GM23338 (cell line): Measurements from ENCODE around the gene TP53I3. TPM values are rescaled to one million over a fixed set of nuclear protein-coding genes. Genes with fewer than 3 reads are reported as not detected.

Experiments used
- ATAC-seq: fragments of 200-7000 bp; cut with Tn5 transposase; 3 replicates; pipeline ENCODE4 v1.9.1; 2020
- DNase-seq: peaks from one replicate; pipeline ENCODE4 v3.0.0-alpha.2; 2015; ENCODE audit warnings: low spot score
- H2AFZ ChIP-seq: fragments of 200-600 bp; sonication (generic); 2 replicates; pipeline ENCODE4 v1.8.0; 2016; ENCODE audit warnings: antibody characterized with exemption, mild to moderate bottlenecking, moderate library complexity
- H3F3A ChIP-seq: fragments of 200-600 bp; sonication (generic); replicated peaks from 2 replicates; pipeline ENCODE4 v1.8.0; 2017; ENCODE audit warnings: antibody characterized with exemption, mixed run types, low read depth
- H3K27ac ChIP-seq: fragments of 200-600 bp; sonication (generic); 2 replicates; pipeline ENCODE4 v1.6.1; 2016; ENCODE audit warnings: low read depth
- H3K27me3 ChIP-seq: fragments of 200-600 bp; sonication (generic); 2 replicates; pipeline ENCODE4 v1.8.0; 2016; ENCODE audit warnings: mild to moderate bottlenecking, mixed run types, moderate library complexity; ENCODE audit not compliant: insufficient read depth
- H3K36me3 ChIP-seq: fragments of 200-600 bp; sonication (generic); 2 replicates; pipeline ENCODE4 v1.8.0; 2016; ENCODE audit warnings: mild to moderate bottlenecking; ENCODE audit not compliant: insufficient read depth
- H3K4me1 ChIP-seq: fragments of 200-600 bp; sonication (generic); 2 replicates; pipeline ENCODE4 v1.8.0; 2016; ENCODE audit warnings: mild to moderate bottlenecking, moderate library complexity; ENCODE audit not compliant: insufficient read depth
- H3K4me2 ChIP-seq: fragments of 200-600 bp; sonication (generic); 2 replicates; pipeline ENCODE4 v1.7.1; 2017; ENCODE audit warnings: mixed run types
- H3K4me3 ChIP-seq: fragments of 200-600 bp; sonication (generic); 2 replicates; pipeline ENCODE4 v1.6.1; 2016; ENCODE audit warnings: mixed run types
- H3K79me2 ChIP-seq: fragments of 200-600 bp; sonication (generic); replicated peaks from 2 replicates; pipeline ENCODE4 v1.8.0; 2017; ENCODE audit warnings: mild to moderate bottlenecking; ENCODE audit not compliant: insufficient read depth
- H3K9me2 ChIP-seq: fragments of 200-600 bp; sonication (generic); 2 replicates; pipeline ENCODE4 v1.8.0; 2017; ENCODE audit not compliant: insufficient read depth
- H4K20me1 ChIP-seq: fragments of 200-600 bp; sonication (generic); replicated peaks from 2 replicates; pipeline ENCODE4 v1.8.0; 2017; ENCODE audit warnings: mild to moderate bottlenecking; ENCODE audit not compliant: insufficient read depth
- H3K27ac Mint-ChIP-seq: 2 replicates; pipeline ENCODE4 v1.8.0; 2020; ENCODE audit warnings: inconsistent platforms, mild to moderate bottlenecking, moderate library complexity, mixed read lengths
- H3K27me3 Mint-ChIP-seq: 3 replicates; pipeline ENCODE4 v1.8.0; 2022; ENCODE audit warnings: low read depth, mild to moderate bottlenecking, moderate library complexity, mixed read lengths, inconsistent platforms; ENCODE audit not compliant: insufficient read depth, poor library complexity
- H3K36me3 Mint-ChIP-seq: 3 replicates; pipeline ENCODE4 v1.8.0; 2021; ENCODE audit warnings: low read depth, mild to moderate bottlenecking, inconsistent platforms, moderate library complexity, mixed read lengths
- H3K4me1 Mint-ChIP-seq: 3 replicates; pipeline ENCODE4 v1.8.0; 2020; ENCODE audit warnings: mild to moderate bottlenecking, inconsistent platforms, mixed read lengths
- H3K4me3 Mint-ChIP-seq: 3 replicates; pipeline ENCODE4 v1.8.0; 2021; ENCODE audit warnings: moderate library complexity, mild to moderate bottlenecking, inconsistent platforms, mixed read lengths
- H3K9me3 Mint-ChIP-seq: 3 replicates; pipeline ENCODE4 v1.8.0; 2020; ENCODE audit warnings: moderate library complexity, mild to moderate bottlenecking, inconsistent platforms, mixed read lengths
- EZH2 ChIP-seq: fragments of 200-600 bp; sonication (generic); IDR thresholded peaks from one replicate; pipeline ENCODE4 v1.8.0; 2017; ENCODE audit warnings: antibody characterized with exemption, mild to moderate bottlenecking, low read depth; ENCODE audit not compliant: unreplicated experiment
- EZH2phosphoT487 ChIP-seq: fragments of 200-600 bp; sonication (generic); IDR thresholded peaks from one replicate; pipeline ENCODE4 v1.8.1; 2018; ENCODE audit warnings: antibody characterized with exemption; ENCODE audit not compliant: unreplicated experiment
- JUNB ChIP-seq: IDR thresholded peaks from one replicate; pipeline ENCODE4 v1.6.1; 2016; ENCODE audit warnings: antibody characterized with exemption; ENCODE audit not compliant: unreplicated experiment
- STAT1 ChIP-seq: IDR thresholded peaks from one replicate; pipeline ENCODE4 v1.6.1; 2016; ENCODE audit warnings: antibody characterized with exemption; ENCODE audit not compliant: unreplicated experiment
- ZNF114 ChIP-seq: fragments of 250-450 bp; sonication (Bioruptor Pico); IDR thresholded peaks from 2 replicates; pipeline ENCODE4 v1.5.0; 2020; ENCODE audit warnings: mild to moderate bottlenecking, moderate library complexity
- ZNF331 ChIP-seq: fragments of 250-450 bp; sonication (Bioruptor Pico); IDR thresholded peaks from 2 replicates; pipeline ENCODE4 v1.5.0; 2020; ENCODE audit warnings: low read depth, mild to moderate bottlenecking, moderate library complexity
- polyA plus RNA-seq: library from polyadenylated mRNA; unstranded; fragments of >200 nt; fragmentation: Nextera tagmentation; extraction: Ambion mirVana; gene quantifications from 2 replicates; pipeline ENCODE4 v1.2.1, GENCODE V29; 2016
- total RNA-seq: library from RNA; depleted of rRNA; stranded (reverse); fragments of >200 nt; shearing (Covaris generic); gene quantifications from 2 replicates; pipeline ENCODE4 v1.2.3, GENCODE V29; 2014
- TF ChIP-seq, protein P1 (sequence below), 2 experiments: fragments of 200-600 bp in 1 of 2; sonication (generic) in 1 of 2; conservative IDR thresholded peaks; 2 replicates each; pipeline versions ENCODE4 v1.5.1 to v1.6.1; 2016 to 2017; ENCODE audit warnings: antibody characterized with exemption in 2 of 2, low read depth in 2 of 2, mild to moderate bottlenecking in 2 of 2, moderate library complexity in 1 of 2
- TF ChIP-seq, protein P2 (sequence below): IDR thresholded peaks from one replicate; pipeline ENCODE4 v1.6.1; 2018; ENCODE audit warnings: antibody characterized with exemption; ENCODE audit not compliant: unreplicated experiment
- TF ChIP-seq, protein P3 (sequence below): IDR thresholded peaks from 2 replicates; pipeline ENCODE4 v1.6.1; 2016; ENCODE audit warnings: antibody characterized with exemption
- TF ChIP-seq, protein P4 (sequence below): fragments of 250-450 bp; sonication (Bioruptor Pico); IDR thresholded peaks from 2 replicates; pipeline ENCODE4 v1.5.0; 2020; ENCODE audit warnings: mild to moderate bottlenecking, moderate library complexity

The TP53I3 gene
- total and polyA plus RNA-seq, 2 experiments from 2014 or later = 27.8 to 36.5 TPM

DNA sequence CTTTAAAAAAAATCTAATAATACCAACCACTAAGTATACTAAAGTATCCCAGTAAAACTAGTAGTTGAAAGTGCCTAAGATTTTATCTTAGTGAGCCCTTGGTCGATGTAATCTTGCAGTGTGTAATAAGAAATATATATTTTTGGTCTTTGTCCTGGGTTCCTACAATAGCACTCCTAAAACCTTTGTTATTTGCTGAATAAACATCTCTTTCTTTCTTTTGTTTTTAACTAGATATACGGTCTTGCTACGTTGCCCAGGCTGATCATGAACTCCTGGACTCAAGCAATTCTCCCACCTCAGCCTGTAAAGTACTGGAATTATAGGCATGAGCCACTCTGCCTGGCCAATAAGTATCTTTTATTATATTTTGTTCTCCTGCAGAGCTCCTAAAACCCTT, 2.4 kb upstream of the TP53I3 start (continued):
- TF ChIP-seq, protein P1, sequence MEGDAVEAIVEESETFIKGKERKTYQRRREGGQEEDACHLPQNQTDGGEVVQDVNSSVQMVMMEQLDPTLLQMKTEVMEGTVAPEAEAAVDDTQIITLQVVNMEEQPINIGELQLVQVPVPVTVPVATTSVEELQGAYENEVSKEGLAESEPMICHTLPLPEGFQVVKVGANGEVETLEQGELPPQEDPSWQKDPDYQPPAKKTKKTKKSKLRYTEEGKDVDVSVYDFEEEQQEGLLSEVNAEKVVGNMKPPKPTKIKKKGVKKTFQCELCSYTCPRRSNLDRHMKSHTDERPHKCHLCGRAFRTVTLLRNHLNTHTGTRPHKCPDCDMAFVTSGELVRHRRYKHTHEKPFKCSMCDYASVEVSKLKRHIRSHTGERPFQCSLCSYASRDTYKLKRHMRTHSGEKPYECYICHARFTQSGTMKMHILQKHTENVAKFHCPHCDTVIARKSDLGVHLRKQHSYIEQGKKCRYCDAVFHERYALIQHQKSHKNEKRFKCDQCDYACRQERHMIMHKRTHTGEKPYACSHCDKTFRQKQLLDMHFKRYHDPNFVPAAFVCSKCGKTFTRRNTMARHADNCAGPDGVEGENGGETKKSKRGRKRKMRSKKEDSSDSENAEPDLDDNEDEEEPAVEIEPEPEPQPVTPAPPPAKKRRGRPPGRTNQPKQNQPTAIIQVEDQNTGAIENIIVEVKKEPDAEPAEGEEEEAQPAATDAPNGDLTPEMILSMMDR (conservative IDR thresholded peaks at IDR 0.05; ENCODE audit: low read depth in 2 of 2) = no peak
- TF ChIP-seq, protein P2, sequence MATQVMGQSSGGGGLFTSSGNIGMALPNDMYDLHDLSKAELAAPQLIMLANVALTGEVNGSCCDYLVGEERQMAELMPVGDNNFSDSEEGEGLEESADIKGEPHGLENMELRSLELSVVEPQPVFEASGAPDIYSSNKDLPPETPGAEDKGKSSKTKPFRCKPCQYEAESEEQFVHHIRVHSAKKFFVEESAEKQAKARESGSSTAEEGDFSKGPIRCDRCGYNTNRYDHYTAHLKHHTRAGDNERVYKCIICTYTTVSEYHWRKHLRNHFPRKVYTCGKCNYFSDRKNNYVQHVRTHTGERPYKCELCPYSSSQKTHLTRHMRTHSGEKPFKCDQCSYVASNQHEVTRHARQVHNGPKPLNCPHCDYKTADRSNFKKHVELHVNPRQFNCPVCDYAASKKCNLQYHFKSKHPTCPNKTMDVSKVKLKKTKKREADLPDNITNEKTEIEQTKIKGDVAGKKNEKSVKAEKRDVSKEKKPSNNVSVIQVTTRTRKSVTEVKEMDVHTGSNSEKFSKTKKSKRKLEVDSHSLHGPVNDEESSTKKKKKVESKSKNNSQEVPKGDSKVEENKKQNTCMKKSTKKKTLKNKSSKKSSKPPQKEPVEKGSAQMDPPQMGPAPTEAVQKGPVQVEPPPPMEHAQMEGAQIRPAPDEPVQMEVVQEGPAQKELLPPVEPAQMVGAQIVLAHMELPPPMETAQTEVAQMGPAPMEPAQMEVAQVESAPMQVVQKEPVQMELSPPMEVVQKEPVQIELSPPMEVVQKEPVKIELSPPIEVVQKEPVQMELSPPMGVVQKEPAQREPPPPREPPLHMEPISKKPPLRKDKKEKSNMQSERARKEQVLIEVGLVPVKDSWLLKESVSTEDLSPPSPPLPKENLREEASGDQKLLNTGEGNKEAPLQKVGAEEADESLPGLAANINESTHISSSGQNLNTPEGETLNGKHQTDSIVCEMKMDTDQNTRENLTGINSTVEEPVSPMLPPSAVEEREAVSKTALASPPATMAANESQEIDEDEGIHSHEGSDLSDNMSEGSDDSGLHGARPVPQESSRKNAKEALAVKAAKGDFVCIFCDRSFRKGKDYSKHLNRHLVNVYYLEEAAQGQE = no peak
- TF ChIP-seq, protein P3, sequence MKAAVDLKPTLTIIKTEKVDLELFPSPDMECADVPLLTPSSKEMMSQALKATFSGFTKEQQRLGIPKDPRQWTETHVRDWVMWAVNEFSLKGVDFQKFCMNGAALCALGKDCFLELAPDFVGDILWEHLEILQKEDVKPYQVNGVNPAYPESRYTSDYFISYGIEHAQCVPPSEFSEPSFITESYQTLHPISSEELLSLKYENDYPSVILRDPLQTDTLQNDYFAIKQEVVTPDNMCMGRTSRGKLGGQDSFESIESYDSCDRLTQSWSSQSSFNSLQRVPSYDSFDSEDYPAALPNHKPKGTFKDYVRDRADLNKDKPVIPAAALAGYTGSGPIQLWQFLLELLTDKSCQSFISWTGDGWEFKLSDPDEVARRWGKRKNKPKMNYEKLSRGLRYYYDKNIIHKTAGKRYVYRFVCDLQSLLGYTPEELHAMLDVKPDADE = no peak
- TF ChIP-seq JUNB = no peak
- TF ChIP-seq ZNF114 (CRISPR knock-in tag) = no peak
- TF ChIP-seq STAT1 = no peak

DNA sequence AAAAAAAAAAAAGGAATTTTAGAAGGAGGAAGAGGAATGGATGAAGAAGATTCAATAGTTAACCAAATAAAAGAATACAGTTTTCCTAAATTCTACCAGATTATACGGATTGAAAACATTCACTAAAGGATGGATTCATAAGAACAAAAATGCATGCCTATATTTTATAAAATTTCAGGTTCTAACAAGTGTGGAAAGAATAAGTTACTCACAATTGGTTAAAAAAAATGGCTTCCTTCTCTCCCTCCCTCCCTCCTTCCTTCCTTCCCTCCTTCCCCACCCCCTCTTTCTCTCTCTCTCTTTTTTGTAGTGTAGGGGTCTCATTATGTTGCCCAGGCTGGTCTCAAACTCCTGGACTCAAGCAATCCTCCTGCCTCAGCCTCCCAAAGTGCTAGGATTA, 1.6 kb upstream of the TP53I3 start:
- no peak overlapping the region for H3K4me3 Mint-ChIP-seq
- Histone ChIP-seq H2AFZ (peak overlapping the region; percentile 76), H3K27me3 (no peaks in the 10 kb centered on the region), H3K27ac (no peak overlapping the region), H3K4me3 (no peak overlapping the region), H3K36me3 (0 out of 2 replicates have a peak, but pooled peaks cover 6% of the 10 kb centered on the region), H4K20me1 (no peaks in the 10 kb centered on the region), H3F3A (peaks cover 12% of the 10 kb centered on the region; the same call in 1 of the 2 replicates), H3K4me1 (peaks cover 11% of the 10 kb centered on the region), H3K9me2 (no peaks in the 10 kb centered on the region), H3K4me2 (no peak overlapping the region), H3K79me2 (peaks cover 4% of the 10 kb centered on the region)
- TF ChIP-seq EZH2phosphoT487 (no peak), ZNF114 (CRISPR knock-in tag) (no peak), ZNF331 (CRISPR knock-in tag) (no peak), EZH2 (no peak)
- TF ChIP-seq, protein P4, sequence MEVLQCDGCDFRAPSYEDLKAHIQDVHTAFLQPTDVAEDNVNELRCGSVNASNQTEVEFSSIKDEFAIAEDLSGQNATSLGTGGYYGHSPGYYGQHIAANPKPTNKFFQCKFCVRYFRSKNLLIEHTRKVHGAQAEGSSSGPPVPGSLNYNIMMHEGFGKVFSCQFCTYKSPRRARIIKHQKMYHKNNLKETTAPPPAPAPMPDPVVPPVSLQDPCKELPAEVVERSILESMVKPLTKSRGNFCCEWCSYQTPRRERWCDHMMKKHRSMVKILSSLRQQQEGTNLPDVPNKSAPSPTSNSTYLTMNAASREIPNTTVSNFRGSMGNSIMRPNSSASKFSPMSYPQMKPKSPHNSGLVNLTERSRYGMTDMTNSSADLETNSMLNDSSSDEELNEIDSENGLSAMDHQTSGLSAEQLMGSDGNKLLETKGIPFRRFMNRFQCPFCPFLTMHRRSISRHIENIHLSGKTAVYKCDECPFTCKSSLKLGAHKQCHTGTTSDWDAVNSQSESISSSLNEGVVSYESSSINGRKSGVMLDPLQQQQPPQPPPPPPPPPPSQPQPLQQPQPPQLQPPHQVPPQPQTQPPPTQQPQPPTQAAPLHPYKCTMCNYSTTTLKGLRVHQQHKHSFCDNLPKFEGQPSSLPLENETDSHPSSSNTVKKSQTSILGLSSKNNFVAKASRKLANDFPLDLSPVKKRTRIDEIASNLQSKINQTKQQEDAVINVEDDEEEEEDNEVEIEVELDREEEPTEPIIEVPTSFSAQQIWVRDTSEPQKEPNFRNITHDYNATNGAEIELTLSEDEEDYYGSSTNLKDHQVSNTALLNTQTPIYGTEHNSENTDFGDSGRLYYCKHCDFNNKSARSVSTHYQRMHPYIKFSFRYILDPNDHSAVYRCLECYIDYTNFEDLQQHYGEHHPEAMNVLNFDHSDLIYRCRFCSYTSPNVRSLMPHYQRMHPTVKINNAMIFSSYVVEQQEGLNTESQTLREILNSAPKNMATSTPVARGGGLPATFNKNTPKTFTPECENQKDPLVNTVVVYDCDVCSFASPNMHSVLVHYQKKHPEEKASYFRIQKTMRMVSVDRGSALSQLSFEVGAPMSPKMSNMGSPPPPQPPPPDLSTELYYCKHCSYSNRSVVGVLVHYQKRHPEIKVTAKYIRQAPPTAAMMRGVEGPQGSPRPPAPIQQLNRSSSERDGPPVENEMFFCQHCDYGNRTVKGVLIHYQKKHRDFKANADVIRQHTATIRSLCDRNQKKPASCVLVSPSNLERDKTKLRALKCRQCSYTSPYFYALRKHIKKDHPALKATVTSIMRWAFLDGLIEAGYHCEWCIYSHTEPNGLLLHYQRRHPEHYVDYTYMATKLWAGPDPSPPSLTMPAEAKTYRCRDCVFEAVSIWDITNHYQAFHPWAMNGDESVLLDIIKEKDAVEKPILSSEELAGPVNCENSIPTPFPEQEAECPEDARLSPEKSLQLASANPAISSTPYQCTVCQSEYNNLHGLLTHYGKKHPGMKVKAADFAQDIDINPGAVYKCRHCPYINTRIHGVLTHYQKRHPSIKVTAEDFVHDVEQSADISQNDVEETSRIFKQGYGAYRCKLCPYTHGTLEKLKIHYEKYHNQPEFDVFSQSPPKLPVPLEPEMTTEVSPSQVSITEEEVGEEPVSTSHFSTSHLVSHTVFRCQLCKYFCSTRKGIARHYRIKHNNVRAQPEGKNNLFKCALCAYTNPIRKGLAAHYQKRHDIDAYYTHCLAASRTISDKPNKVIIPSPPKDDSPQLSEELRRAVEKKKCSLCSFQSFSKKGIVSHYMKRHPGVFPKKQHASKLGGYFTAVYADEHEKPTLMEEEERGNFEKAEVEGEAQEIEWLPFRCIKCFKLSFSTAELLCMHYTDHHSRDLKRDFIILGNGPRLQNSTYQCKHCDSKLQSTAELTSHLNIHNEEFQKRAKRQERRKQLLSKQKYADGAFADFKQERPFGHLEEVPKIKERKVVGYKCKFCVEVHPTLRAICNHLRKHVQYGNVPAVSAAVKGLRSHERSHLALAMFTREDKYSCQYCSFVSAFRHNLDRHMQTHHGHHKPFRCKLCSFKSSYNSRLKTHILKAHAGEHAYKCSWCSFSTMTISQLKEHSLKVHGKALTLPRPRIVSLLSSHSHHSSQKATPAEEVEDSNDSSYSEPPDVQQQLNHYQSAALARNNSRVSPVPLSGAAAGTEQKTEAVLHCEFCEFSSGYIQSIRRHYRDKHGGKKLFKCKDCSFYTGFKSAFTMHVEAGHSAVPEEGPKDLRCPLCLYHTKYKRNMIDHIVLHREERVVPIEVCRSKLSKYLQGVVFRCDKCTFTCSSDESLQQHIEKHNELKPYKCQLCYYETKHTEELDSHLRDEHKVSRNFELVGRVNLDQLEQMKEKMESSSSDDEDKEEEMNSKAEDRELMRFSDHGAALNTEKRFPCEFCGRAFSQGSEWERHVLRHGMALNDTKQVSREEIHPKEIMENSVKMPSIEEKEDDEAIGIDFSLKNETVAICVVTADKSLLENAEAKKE = no peak
- H3K9me3 Mint-ChIP-seq = no peaks in the 10 kb centered on the region
- H3K27ac Mint-ChIP-seq = no peak overlapping the region
- ATAC-seq = no peak
- peaks cover 19% of the 10 kb centered on the region for H3K4me1 Mint-ChIP-seq
- DNase-seq = no peak
- peaks cover 7% of the 10 kb centered on the region for H3K27me3 Mint-ChIP-seq
- H3K36me3 Mint-ChIP-seq = peaks cover 25% of the 10 kb centered on the region
